Calu3 (cell line): ENCODE measurements around the gene RIMOC1. TPM values are rescaled to one million over a fixed set of nuclear protein-coding genes. Genes with fewer than 3 reads are reported as not detected.

Experiments
- Bru-seq: library from RNA; stranded (reverse); fragments of 400-500 nt; gene quantifications from one replicate; lab custom pipeline; 2021; lab: Mats Ljungman, UMichigan
- BruChase-seq, 2 experiments: library from RNA; stranded (reverse); fragments of 400-500 nt; gene quantifications; one replicate each; lab custom pipeline; 2021; lab: Mats Ljungman, UMichigan
- BruUV-seq: library from RNA; stranded (reverse); fragments of 400-500 nt; replicated peaks from 2 replicates; lab custom pipeline; 2021; lab: Mats Ljungman, UMichigan
- CTCF ChIA-PET: fragments of 300-600 bp; sonication (Branson Sonifier 250); formaldehyde crosslinking; loops from one replicate; lab custom pipeline; 2022; ENCODE audit warnings: antibody characterized with exemption; lab: Charles Lee
- DNase-seq: peaks from one replicate; pipeline ENCODE4 v3.0.0; 2022
- H3K27ac Mint-ChIP-seq: one replicate; pipeline ENCODE4 v1.8.0; 2022; ENCODE audit warnings: mixed read lengths; ENCODE audit not compliant: unreplicated experiment
- H3K27me3 Mint-ChIP-seq: one replicate; pipeline ENCODE4 v1.8.0; 2022; ENCODE audit warnings: mixed read lengths; ENCODE audit not compliant: unreplicated experiment
- H3K36me3 Mint-ChIP-seq: one replicate; pipeline ENCODE4 v1.8.0; 2022; ENCODE audit warnings: mild to moderate bottlenecking, moderate library complexity, mixed read lengths; ENCODE audit not compliant: insufficient read depth, unreplicated experiment
- H3K4me1 Mint-ChIP-seq: one replicate; pipeline ENCODE4 v1.8.0; 2022; ENCODE audit warnings: mild to moderate bottlenecking, low read depth, mixed read lengths; ENCODE audit not compliant: unreplicated experiment
- H3K4me3 Mint-ChIP-seq: one replicate; pipeline ENCODE4 v1.8.0; 2022; ENCODE audit warnings: mild to moderate bottlenecking, low read depth, moderate library complexity, mixed read lengths; ENCODE audit not compliant: unreplicated experiment
- H3K9me3 Mint-ChIP-seq: one replicate; pipeline ENCODE4 v1.8.0; 2022; ENCODE audit warnings: low read depth, mixed read lengths; ENCODE audit not compliant: unreplicated experiment
- intact Hi-C: fragments of 100-400 bp; cut with micrococcal nuclease; formaldehyde crosslinking; loops from one replicate; pipeline ENCODE4 v1.10.0; 2022; ENCODE audit not compliant: unreplicated experiment
- long read RNA-seq: library from polyadenylated mRNA; stranded (forward); transcript quantifications from one replicate; pipeline ENCODE4 v2.0.0, GENCODE V29; 2022
- total RNA-seq: library from RNA; stranded (reverse); gene quantifications from 2 replicates; pipeline ENCODE4 v1.2.3, GENCODE V29; 2022
- TF ChIP-seq, protein P1 (sequence below): fragments of 200-600 bp; IDR thresholded peaks from one replicate; pipeline ENCODE4 v1.8.0; 2022; ENCODE audit warnings: antibody characterized with exemption; ENCODE audit not compliant: unreplicated experiment

Gene RIMOC1, protein sequence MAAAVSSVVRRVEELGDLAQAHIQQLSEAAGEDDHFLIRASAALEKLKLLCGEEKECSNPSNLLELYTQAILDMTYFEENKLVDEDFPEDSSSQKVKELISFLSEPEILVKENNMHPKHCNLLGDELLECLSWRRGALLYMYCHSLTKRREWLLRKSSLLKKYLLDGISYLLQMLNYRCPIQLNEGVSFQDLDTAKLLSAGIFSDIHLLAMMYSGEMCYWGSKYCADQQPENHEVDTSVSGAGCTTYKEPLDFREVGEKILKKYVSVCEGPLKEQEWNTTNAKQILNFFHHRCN
- total RNA-seq (27.6 and 28.5 TPM in 2 replicates), Bru-seq, nascent RNA (percentile 89 among the genes with signal in this experiment), BruChase-seq, experiment 1, labeled RNA remaining after a 6-hour chase (percentile 89 among the genes with signal in this experiment), BruChase-seq, experiment 2, labeled RNA remaining after a 2-hour chase (percentile 96 among the genes with signal in this experiment)
- long read RNA-seq, full-length matches to known transcripts: 2 of 5 reads
- long read RNA-seq, partial matches to known transcripts: 1 of 5 reads
- long read RNA-seq, other reads (novel, unspliced or antisense): 2 of 5 reads

DNA sequence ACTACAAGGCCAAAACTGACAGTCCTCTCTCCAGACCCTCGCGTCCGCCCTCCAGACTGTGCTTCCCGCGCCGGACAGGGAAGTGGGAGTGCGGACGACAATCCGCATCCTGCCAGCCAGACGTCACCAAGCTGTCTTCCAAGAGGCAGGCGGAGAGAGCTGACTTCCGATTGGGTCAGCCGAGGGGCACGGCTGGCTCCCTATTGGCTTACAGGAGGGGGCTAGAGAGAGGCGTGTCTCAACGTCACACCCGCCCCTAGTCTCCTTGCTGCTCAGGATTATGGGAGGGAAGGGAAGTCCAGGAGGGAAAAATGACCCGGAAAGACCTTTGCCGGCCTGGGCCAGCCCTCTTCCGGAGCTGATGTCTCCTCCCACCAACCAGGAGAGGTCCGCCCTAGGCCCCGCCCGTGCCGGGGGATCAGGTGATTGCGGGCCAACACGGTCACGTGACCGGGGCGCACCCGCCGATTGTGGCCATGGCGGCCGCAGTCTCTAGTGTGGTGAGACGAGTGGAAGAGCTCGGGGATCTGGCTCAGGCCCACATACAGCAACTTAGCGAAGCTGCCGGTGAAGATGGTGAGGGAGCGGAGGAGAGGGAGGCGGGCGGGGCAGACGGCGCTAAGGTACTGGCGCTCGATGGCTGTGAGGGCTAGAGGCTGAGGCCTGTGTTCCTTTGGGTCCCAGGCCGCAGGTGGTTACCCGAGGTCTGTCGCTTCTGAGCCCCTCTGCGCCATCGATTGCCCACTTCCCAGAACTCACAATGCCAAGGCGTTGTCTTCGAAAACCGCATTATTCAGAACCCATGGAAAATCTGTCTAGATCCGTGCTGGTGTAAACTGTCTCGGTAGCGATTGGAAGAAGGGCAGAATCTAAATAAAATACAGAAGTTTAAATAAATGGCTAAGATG is at the start of gene RIMOC1:
TSS of gene RIMOC1 (plus strand) at position 453 of the 908 bp plus-strand sequence. CDS start at position 477, 24 bp downstream.
- peak within 1 kb of the TSS; percentile 88 for H3K4me3 Mint-ChIP-seq
- peak; percentile 98 for DNase-seq
- intact Hi-C loops: loop anchor here (2.0 kb wide), 1 partner anchor 21 kb away; the partner anchor contains the start of gene FBXO4
- H3K4me1 Mint-ChIP-seq: peaks cover 20% of the 10 kb centered on the region
- no peaks in the 10 kb centered on the region for H3K9me3 Mint-ChIP-seq
- TF ChIP-seq, protein P1, sequence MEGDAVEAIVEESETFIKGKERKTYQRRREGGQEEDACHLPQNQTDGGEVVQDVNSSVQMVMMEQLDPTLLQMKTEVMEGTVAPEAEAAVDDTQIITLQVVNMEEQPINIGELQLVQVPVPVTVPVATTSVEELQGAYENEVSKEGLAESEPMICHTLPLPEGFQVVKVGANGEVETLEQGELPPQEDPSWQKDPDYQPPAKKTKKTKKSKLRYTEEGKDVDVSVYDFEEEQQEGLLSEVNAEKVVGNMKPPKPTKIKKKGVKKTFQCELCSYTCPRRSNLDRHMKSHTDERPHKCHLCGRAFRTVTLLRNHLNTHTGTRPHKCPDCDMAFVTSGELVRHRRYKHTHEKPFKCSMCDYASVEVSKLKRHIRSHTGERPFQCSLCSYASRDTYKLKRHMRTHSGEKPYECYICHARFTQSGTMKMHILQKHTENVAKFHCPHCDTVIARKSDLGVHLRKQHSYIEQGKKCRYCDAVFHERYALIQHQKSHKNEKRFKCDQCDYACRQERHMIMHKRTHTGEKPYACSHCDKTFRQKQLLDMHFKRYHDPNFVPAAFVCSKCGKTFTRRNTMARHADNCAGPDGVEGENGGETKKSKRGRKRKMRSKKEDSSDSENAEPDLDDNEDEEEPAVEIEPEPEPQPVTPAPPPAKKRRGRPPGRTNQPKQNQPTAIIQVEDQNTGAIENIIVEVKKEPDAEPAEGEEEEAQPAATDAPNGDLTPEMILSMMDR: no peak
- H3K36me3 Mint-ChIP-seq: peaks cover 31% of the 10 kb centered on the region
- no TSS peak for BruUV-seq
- peak within 1 kb of the TSS; percentile 99 for H3K27ac Mint-ChIP-seq
- CTCF ChIA-PET: interaction anchor here (0.5 to 1.6 kb wide), 7 partner anchors 11 to 1005 kb away, joined by 3 to 12 read pairs (median 4); partner anchors contain the start of gene FBXO4
- no peaks in the 10 kb centered on the region for H3K27me3 Mint-ChIP-seq

DNA sequence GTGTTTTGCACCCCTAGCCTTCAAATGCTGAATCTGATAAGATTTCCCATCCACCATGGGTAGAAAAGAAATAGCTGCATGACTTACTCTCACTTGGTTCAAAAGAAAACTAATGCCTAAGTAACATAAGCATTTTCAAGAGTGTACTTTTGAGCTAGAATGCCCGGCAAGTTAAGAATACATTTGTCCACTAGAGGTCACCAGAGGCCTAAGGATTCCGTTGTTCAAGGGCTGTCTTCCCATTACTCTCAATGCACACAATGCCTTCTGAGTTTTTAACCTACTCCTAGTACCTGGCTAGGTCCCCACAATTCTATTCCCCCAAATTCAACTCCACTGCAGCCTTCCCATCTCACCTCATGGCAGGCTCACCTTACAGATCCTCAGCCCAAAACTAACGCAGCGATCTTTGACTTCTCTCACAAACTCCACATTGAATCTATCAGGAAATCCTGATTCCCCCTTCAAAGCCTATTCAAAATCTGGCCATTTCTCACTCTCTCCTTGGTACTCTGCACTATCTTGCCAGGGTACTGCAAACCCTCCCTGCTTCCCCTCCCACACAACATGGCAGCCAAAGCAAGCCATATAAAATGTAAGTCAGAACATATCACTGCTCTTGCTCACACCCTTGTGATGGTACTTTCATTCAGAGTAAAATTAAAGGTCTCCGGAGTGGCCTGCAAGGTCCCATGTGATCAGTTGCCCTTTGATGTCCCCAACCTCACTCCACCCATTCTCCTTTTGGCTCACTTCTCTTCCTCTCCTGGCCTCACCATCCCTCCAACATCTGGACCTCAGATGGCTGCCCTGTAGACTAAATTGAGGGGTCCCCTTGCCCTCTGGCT is 47.3 kb upstream of the RIMOC1 start:
- Mint-ChIP-seq H3K9me3 (no peaks in the 10 kb centered on the region), H3K4me3 (no peak overlapping the region), H3K36me3 (no peaks in the 10 kb centered on the region), H3K27me3 (no peaks in the 10 kb centered on the region), H3K4me1 (no peaks in the 10 kb centered on the region), H3K27ac (no peak overlapping the region)
- TF ChIP-seq, protein P1: peak; percentile 46
- no TSS peak for BruUV-seq
- CTCF ChIA-PET: interaction anchor here (0.7 to 1.3 kb wide), 9 partner anchors 10 to 1032 kb away, joined by 3 to 32 read pairs (median 4); partner anchors contain the start of genes FBXO4 and RIMOC1
- DNase-seq: peak; percentile 60
- intact Hi-C loops: loop anchor here (1.0 to 10.0 kb wide), 4 partner anchors 68 to 1028 kb away; partner anchors contain the start of gene FBXO4

DNA sequence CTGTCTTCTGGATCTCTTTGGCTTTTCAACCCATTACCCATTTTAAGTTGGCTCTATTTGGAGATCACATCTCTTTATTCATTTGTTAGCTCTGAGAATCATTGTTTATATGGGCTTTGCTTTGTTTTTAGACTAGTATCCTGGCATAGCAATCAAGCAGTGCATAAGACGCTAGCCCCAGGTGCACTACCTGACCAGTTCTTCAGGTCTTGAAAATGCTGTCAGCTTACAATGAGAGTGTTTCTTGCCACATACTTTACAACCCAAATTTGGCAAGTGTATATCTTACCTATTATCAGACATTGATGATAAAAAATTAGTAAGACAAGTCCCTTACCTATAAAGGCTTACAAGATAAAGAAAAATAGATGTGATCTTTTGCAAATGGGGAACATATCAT is 46.2 kb upstream of the RIMOC1 start:
- no peak overlapping the region for H3K4me3 Mint-ChIP-seq
- no peaks in the 10 kb centered on the region for H3K36me3 Mint-ChIP-seq
- TF ChIP-seq, protein P1: no peak
- no peaks in the 10 kb centered on the region for H3K9me3 Mint-ChIP-seq
- H3K27ac Mint-ChIP-seq: no peak overlapping the region
- no peaks in the 10 kb centered on the region for H3K27me3 Mint-ChIP-seq
- no peak for DNase-seq
- H3K4me1 Mint-ChIP-seq: no peaks in the 10 kb centered on the region
- intact Hi-C loops: loop anchor here (10.0 kb wide), 1 partner anchor 1027 kb away; no protein-coding TSS in a partner anchor
- no TSS peak for BruUV-seq
- CTCF ChIA-PET: interaction anchor here (0.6 to 1.9 kb wide), 2 partner anchors 81 to 199 kb away, joined by 4 read pairs; no protein-coding TSS in a partner anchor
